ENCODE results near the gene MAP3K12. TPM values are rescaled to one million over a fixed set of nuclear protein-coding genes. Genes with fewer than 3 reads are reported as not detected.

The MAP3K12 gene
- total and polyA plus RNA-seq, 2 of the 8 experiments (the other 6 are each of a cell fraction or from before 2014, with no cell fraction given) = 23.4 to 42.7 TPM

- TF ChIP-seq, protein P1, sequence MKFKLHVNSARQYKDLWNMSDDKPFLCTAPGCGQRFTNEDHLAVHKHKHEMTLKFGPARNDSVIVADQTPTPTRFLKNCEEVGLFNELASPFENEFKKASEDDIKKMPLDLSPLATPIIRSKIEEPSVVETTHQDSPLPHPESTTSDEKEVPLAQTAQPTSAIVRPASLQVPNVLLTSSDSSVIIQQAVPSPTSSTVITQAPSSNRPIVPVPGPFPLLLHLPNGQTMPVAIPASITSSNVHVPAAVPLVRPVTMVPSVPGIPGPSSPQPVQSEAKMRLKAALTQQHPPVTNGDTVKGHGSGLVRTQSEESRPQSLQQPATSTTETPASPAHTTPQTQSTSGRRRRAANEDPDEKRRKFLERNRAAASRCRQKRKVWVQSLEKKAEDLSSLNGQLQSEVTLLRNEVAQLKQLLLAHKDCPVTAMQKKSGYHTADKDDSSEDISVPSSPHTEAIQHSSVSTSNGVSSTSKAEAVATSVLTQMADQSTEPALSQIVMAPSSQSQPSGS (IDR thresholded peaks at IDR 0.05; ENCODE audit: low read length) = no peak; the same call in 1 of the 2 replicates
- TF ChIP-seq SAP30 (IDR thresholded peaks at IDR 0.05; ENCODE audit: insufficient read depth, insufficient replicate concordance, low read length) = no peak
- TF ChIP-seq POU5F1 (IDR thresholded peaks at IDR 0.05; ENCODE audit: low read depth, low read length) = no peak
- no peak for TF ChIP-seq CTCF (IDR thresholded peaks at IDR 0.05; ENCODE audit: control extremely low read depth in 1 of 3, insufficient read depth in 1 of 3, low read depth in 1 of 3, low read length in 3 of 3)
- peak; percentile 94 for TF ChIP-seq CREB1 (IDR thresholded peaks at IDR 0.05)
- peak; percentile 60 for TF ChIP-seq E2F6 (IDR thresholded peaks at IDR 0.05)
- TF ChIP-seq, protein P2, sequence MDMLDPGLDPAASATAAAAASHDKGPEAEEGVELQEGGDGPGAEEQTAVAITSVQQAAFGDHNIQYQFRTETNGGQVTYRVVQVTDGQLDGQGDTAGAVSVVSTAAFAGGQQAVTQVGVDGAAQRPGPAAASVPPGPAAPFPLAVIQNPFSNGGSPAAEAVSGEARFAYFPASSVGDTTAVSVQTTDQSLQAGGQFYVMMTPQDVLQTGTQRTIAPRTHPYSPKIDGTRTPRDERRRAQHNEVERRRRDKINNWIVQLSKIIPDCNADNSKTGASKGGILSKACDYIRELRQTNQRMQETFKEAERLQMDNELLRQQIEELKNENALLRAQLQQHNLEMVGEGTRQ (IDR thresholded peaks at IDR 0.05; ENCODE audit: low read length) = no peak
- TF ChIP-seq RFX5 (IDR thresholded peaks at IDR 0.05; ENCODE audit: borderline replicate concordance, low read depth, low read length) = no peak
- no peak for TF ChIP-seq HDAC6 (IDR thresholded peaks at IDR 0.05; ENCODE audit: low read depth, low read length)
- TF ChIP-seq RBBP5 (IDR thresholded peaks at IDR 0.05; ENCODE audit: borderline replicate concordance, low read depth, low read length) = peak; percentile 69; the same call in 1 of the 2 replicates
- TF ChIP-seq, protein P3, sequence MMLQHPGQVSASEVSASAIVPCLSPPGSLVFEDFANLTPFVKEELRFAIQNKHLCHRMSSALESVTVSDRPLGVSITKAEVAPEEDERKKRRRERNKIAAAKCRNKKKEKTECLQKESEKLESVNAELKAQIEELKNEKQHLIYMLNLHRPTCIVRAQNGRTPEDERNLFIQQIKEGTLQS (IDR thresholded peaks at IDR 0.05; ENCODE audit: insufficient read depth, low read depth, low read length) = peak; percentile 34; the same call in 1 of the 2 replicates
- TF ChIP-seq KDM1A (IDR thresholded peaks at IDR 0.05; ENCODE audit: borderline replicate concordance, low read length) = no peak
- TF ChIP-seq YY1 (IDR thresholded peaks at IDR 0.05; ENCODE audit: low read depth, low read length) = peak; percentile 10; the same call in 1 of the 2 replicates
- no peak for TF ChIP-seq SP2 (IDR thresholded peaks at IDR 0.05; ENCODE audit: low read length)
- no peak for TF ChIP-seq MAFK (IDR thresholded peaks at IDR 0.05; ENCODE audit: low read depth, low read length)
- peak; percentile 70 for TF ChIP-seq SIX5 (IDR thresholded peaks at IDR 0.05; ENCODE audit: low read depth, low read length)
Measured at GRCh38 chr12:53500776-53501614, 1.7 kb upstream of the MAP3K12 start, which contains the start of gene TARBP2 (continued).
